A549 (cell line): ENCODE results near the gene BRMS1.

ENCODE experiments used
- CTCF ChIP-seq: fragments of >200 bp; sonication (Bioruptor Twin); formaldehyde crosslinking; IDR thresholded peaks from 3 replicates; pipeline ENCODE4 v1.5.1; 2016
- EP300 ChIP-seq, 2 experiments: fragments of >200 bp; sonication (Bioruptor Twin); formaldehyde crosslinking; IDR thresholded peaks; 2 replicates in 1 of 2; 3 replicates in 1 of 2; pipeline ENCODE4 v1.6.1; 2016 to 2017
- HMGXB4 ChIP-seq: fragments of 250-450 bp; sonication (Bioruptor Pico); IDR thresholded peaks from 2 replicates; pipeline ENCODE4 v1.5.0; 2021; ENCODE audit warnings: mild to moderate bottlenecking, moderate library complexity, borderline replicate concordance
- JUNB ChIP-seq: fragments of >200 bp; sonication (Bioruptor Twin); formaldehyde crosslinking; IDR thresholded peaks from 2 replicates; pipeline ENCODE4 v1.6.1; 2016
- MYC ChIP-seq: IDR thresholded peaks from 2 replicates; pipeline ENCODE4 v1.6.1; 2012; ENCODE audit warnings: mild to moderate bottlenecking, inconsistent platforms, low read length, improper control_type of control experiment, borderline replicate concordance
- RCOR1 ChIP-seq: fragments of 150-350 bp; IDR thresholded peaks from 2 replicates; pipeline ENCODE4 v1.6.1; 2014; ENCODE audit warnings: antibody characterized with exemption, low read length, low read depth

- TF ChIP-seq RCOR1 (no peak), MYC (no peak), EP300 (IDR thresholded peaks at IDR 0.05) (no peak), CTCF (no peak), JUNB (no peak), HMGXB4 (CRISPR knock-in tag) (no peak)
These were observed 49.0 kb upstream of the BRMS1 start for GRCh38 chr11:66393954-66394353.
